MM.1S (cell line): Measurements from ENCODE around the gene C16orf95.

Experiments used
- EZH2 ChIP-seq: fragments of 300-600 bp; sonication (generic); optimal IDR thresholded peaks from 2 replicates; pipeline ENCODE3; 2017; ENCODE audit warnings: low read depth, mild to moderate bottlenecking, antibody characterized with exemption, low read length, mixed read lengths
- TF ChIP-seq, protein P1 (sequence below): fragments of 300-600 bp; sonication (generic); IDR thresholded peaks from 2 replicates; pipeline ENCODE4 v1.5.1; 2016; ENCODE audit warnings: antibody characterized with exemption, low read length, mixed read lengths

- TF ChIP-seq, protein P1, sequence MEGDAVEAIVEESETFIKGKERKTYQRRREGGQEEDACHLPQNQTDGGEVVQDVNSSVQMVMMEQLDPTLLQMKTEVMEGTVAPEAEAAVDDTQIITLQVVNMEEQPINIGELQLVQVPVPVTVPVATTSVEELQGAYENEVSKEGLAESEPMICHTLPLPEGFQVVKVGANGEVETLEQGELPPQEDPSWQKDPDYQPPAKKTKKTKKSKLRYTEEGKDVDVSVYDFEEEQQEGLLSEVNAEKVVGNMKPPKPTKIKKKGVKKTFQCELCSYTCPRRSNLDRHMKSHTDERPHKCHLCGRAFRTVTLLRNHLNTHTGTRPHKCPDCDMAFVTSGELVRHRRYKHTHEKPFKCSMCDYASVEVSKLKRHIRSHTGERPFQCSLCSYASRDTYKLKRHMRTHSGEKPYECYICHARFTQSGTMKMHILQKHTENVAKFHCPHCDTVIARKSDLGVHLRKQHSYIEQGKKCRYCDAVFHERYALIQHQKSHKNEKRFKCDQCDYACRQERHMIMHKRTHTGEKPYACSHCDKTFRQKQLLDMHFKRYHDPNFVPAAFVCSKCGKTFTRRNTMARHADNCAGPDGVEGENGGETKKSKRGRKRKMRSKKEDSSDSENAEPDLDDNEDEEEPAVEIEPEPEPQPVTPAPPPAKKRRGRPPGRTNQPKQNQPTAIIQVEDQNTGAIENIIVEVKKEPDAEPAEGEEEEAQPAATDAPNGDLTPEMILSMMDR: no peak
- TF ChIP-seq EZH2: no peak
These were observed 33.0 kb downstream of the C16orf95 start for GRCh38 chr16:87284183-87284582.
